Peyer's patch (tissue), 4 donors: ENCODE measurements around the gene SPEM1.

Experiments
- CTCF ChIP-seq, 6 experiments: fragments of 450-650 bp in 4 of 6; fragments of 200-600 bp in 2 of 6; sonication (generic) in 1 of 6; IDR thresholded peaks; one replicate each; pipeline ENCODE4 v1.5.1; 2017 to 2019; ENCODE audit warnings: antibody characterized with exemption in 6 of 6, mild to moderate bottlenecking in 3 of 6, moderate library complexity in 1 of 6
- POLR2A ChIP-seq, 2 donors: fragments of 450-650 bp; IDR thresholded peaks; one replicate each; pipeline ENCODE4 v1.5.1; 2017; ENCODE audit warnings: antibody characterized with exemption in 2 of 2, mild to moderate bottlenecking in 2 of 2, moderate library complexity in 2 of 2

DNA sequence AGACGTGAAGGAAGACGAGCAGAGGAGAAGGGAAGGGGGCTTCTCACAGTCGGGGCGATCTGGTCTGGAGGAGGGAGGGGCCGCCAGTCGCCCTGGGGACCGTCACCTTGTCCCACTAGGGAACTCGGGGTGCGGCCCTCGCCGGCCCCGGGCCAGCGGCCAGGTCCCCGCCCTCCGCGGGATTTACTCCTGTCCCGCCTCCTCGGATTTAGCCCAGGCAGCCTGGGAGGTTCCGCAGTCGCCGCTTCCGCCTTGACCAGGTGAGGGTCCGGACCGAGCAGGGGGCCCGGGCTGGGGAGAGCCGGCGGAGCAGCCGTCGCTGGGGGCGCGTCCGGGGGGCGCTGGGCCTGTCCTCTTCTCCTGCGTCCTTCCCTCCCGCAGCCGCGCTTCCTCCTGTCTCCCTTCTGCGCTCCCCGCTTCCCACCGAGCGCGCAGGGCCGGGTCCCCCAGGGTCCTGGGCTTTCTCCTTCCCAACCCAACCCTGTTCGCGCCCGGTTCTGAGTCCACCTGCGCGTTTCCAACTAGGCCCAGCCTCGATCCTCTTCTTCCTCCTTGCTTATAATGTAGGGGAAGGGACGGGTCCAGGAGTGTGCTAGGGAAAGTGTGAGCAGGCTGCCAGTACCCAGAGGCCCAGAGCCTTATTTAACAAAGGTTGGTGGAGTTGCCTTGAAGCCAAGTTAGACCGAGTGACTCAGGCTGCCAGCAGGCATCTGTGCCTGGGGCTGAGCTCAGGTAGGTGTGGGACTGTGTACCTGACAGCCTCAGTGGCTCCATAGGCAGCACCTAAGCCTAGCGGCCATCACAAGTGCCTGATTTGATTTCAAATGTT is 39.1 kb upstream of the SPEM1 start, which contains the start of gene TNK1:
- peak in 2 of 6 experiments; percentile 11 to 15 for TF ChIP-seq CTCF (IDR thresholded peaks at IDR 0.05)
- TF ChIP-seq POLR2A (IDR thresholded peaks at IDR 0.05): peak; percentile 79 to 88
